ENCODE data around the gene HOXC9. TPM values are rescaled to one million over a fixed set of nuclear protein-coding genes. Genes with fewer than 3 reads are reported as not detected.

The HOXC9 gene
- polyA plus RNA-seq, 2 of the 4 experiments (the other 2 are of a cell fraction): 5.2 to 6.6 TPM

DNA sequence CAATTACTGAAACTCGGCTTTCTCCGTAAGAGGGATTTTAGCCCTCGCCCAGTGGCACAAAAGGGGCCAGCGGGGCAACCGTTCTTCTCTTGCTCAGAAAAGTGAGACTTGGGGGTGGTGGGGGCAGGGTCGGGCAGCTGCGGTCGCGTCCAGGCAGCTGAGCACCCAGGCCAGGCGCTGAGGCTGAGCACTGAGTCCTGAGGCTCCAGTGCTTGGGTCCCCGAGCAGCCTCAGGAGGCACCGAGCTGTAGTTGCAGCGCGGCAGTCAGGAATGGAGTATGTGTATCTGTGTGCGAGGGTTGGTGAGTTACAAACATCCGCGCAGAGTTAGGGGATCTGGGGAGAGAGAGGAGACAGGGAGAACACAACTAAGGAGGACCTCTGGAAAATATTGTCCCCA, 24.2 kb downstream of the HOXC9 start:
- H3K9me3 ChIP-seq: no peaks in the 10 kb centered on the region
- ATAC-seq (no peak), FAIRE-seq (no peak), DNase-seq (ENCODE audit: low read depth in 1 of 2, low spot score in 1 of 2) (no peak)
- H3K4me1 ChIP-seq: peaks cover 40% of the 10 kb centered on the region
- ChIA-PET POLR2A (interaction anchor here (1.1 kb wide), 1 partner anchor 15 kb away, joined by 5 read pairs; the partner anchor contains the start of gene HOXC8), CTCF (interaction anchor here (1.0 to 27.9 kb wide), 10 partner anchors 8 to 192 kb away, joined by 3 to 476 read pairs (median 16); partner anchors contain the start of genes HOXC5, HOXC8 and SMUG1)
- 88% methylated on average over 17 of the region's 17 CpGs for WGBS (ENCODE audit: missing lambda C conversion rate)
- H3K27ac ChIP-seq: no peak overlapping the region
- H3K4me2 ChIP-seq: no peak overlapping the region
- H3K4me3 ChIP-seq: no peak overlapping the region
- TF ChIP-seq RARB (CRISPR knock-in tag; IDR thresholded peaks at IDR 0.05): no peak
- TF ChIP-seq EHF (CRISPR knock-in tag; IDR thresholded peaks at IDR 0.05): no peak
- TF ChIP-seq, protein P1, sequence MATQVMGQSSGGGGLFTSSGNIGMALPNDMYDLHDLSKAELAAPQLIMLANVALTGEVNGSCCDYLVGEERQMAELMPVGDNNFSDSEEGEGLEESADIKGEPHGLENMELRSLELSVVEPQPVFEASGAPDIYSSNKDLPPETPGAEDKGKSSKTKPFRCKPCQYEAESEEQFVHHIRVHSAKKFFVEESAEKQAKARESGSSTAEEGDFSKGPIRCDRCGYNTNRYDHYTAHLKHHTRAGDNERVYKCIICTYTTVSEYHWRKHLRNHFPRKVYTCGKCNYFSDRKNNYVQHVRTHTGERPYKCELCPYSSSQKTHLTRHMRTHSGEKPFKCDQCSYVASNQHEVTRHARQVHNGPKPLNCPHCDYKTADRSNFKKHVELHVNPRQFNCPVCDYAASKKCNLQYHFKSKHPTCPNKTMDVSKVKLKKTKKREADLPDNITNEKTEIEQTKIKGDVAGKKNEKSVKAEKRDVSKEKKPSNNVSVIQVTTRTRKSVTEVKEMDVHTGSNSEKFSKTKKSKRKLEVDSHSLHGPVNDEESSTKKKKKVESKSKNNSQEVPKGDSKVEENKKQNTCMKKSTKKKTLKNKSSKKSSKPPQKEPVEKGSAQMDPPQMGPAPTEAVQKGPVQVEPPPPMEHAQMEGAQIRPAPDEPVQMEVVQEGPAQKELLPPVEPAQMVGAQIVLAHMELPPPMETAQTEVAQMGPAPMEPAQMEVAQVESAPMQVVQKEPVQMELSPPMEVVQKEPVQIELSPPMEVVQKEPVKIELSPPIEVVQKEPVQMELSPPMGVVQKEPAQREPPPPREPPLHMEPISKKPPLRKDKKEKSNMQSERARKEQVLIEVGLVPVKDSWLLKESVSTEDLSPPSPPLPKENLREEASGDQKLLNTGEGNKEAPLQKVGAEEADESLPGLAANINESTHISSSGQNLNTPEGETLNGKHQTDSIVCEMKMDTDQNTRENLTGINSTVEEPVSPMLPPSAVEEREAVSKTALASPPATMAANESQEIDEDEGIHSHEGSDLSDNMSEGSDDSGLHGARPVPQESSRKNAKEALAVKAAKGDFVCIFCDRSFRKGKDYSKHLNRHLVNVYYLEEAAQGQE (IDR thresholded peaks at IDR 0.05): no peak
- TF ChIP-seq BHLHE40 (IDR thresholded peaks at IDR 0.05; ENCODE audit: low read depth, low read length): no peak
- no peak for TF ChIP-seq FOSL2 (IDR thresholded peaks at IDR 0.05)
- TF ChIP-seq FOSL2 (CRISPR knock-in tag; IDR thresholded peaks at IDR 0.05): no peak
- TF ChIP-seq RCOR1 (IDR thresholded peaks at IDR 0.05; ENCODE audit: low read depth, low read length): no peak
- TF ChIP-seq NR3C1 (IDR thresholded peaks at IDR 0.05): no peak
- TF ChIP-seq CBX2 (IDR thresholded peaks at IDR 0.05; ENCODE audit: borderline replicate concordance, low read depth): no peak
- no peak for TF ChIP-seq JUNB (IDR thresholded peaks at IDR 0.05)
- TF ChIP-seq, protein P2, sequence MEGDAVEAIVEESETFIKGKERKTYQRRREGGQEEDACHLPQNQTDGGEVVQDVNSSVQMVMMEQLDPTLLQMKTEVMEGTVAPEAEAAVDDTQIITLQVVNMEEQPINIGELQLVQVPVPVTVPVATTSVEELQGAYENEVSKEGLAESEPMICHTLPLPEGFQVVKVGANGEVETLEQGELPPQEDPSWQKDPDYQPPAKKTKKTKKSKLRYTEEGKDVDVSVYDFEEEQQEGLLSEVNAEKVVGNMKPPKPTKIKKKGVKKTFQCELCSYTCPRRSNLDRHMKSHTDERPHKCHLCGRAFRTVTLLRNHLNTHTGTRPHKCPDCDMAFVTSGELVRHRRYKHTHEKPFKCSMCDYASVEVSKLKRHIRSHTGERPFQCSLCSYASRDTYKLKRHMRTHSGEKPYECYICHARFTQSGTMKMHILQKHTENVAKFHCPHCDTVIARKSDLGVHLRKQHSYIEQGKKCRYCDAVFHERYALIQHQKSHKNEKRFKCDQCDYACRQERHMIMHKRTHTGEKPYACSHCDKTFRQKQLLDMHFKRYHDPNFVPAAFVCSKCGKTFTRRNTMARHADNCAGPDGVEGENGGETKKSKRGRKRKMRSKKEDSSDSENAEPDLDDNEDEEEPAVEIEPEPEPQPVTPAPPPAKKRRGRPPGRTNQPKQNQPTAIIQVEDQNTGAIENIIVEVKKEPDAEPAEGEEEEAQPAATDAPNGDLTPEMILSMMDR (IDR thresholded peaks at IDR 0.05): no peak
- no peak for TF ChIP-seq ZSCAN20 (CRISPR knock-in tag; IDR thresholded peaks at IDR 0.05)
- no peak for TF ChIP-seq FOSB (CRISPR knock-in tag; IDR thresholded peaks at IDR 0.05)

GRCh38 chr12:54024581-54025305, 24.8 kb downstream of the HOXC9 start:
- Histone ChIP-seq H3K4me3 (no peak overlapping the region), H3K4me2 (no peak overlapping the region), H3K27ac (no peak overlapping the region), H3K4me1 (peaks cover 34% of the 10 kb centered on the region), H3K9me3 (no peaks in the 10 kb centered on the region)
- WGBS (ENCODE audit: missing lambda C conversion rate): 69% methylated on average over 5 of the region's 5 CpGs
- ATAC-seq (no peak), DNase-seq (ENCODE audit: low read depth in 1 of 2, low spot score in 1 of 2) (no peak), FAIRE-seq (no peak)
- POLR2A ChIA-PET: interaction anchor here (1.1 kb wide), 1 partner anchor 15 kb away, joined by 5 read pairs; the partner anchor contains the start of gene HOXC8
- no peak for TF ChIP-seq HOXB13 (CRISPR knock-in tag; IDR thresholded peaks at IDR 0.05; ENCODE audit: low read depth)
- no peak for TF ChIP-seq NR3C1 (IDR thresholded peaks at IDR 0.05)
- no peak for TF ChIP-seq JUNB (IDR thresholded peaks at IDR 0.05)
- TF ChIP-seq EHMT2 (IDR thresholded peaks at IDR 0.05; ENCODE audit: low read depth): no peak
- no peak for TF ChIP-seq RAD21 (conservative IDR thresholded peaks at IDR 0.05 in 1 of 2, IDR thresholded peaks at IDR 0.05 in 1 of 2)
- TF ChIP-seq EP300 (IDR thresholded peaks at IDR 0.05): no peak
- no peak for TF ChIP-seq HOXA7 (CRISPR knock-in tag; IDR thresholded peaks at IDR 0.05)
- no peak for TF ChIP-seq KDM1A (IDR thresholded peaks at IDR 0.05; ENCODE audit: low read depth)
- TF ChIP-seq JUN (IDR thresholded peaks at IDR 0.05): no peak
- no peak for TF ChIP-seq CBX2 (IDR thresholded peaks at IDR 0.05; ENCODE audit: borderline replicate concordance, low read depth)
- CTCF ChIA-PET: interaction anchor here (0.6 to 27.9 kb wide), 11 partner anchors 7 to 192 kb away, joined by 3 to 476 read pairs (median 8); partner anchors contain the start of genes HOXC5, HOXC8 and SMUG1
